ENCODE results near the gene SPEN. TPM values are rescaled to one million over a fixed set of nuclear protein-coding genes. Genes with fewer than 3 reads are reported as not detected.

Gene SPEN
- polyA plus RNA-seq, 1 donor from 2014 or later: 7.1 TPM

GRCh38 chr1:15833842-15834405 lies 13.6 kb upstream of the SPEN start:
- H3F3A ChIP-seq (ENCODE audit: insufficient read depth, low read length, poor library complexity, severe bottlenecking): no peaks in the 10 kb centered on the region
- H3K9me3 ChIP-seq (ENCODE audit: low read length): no peaks in the 10 kb centered on the region
- peak overlapping the region; percentile 67 for H2AFZ ChIP-seq (ENCODE audit: low read depth, low read length)
- H3K79me2 ChIP-seq (replicated peaks; ENCODE audit: insufficient read depth, low read length): peaks cover 21% of the 10 kb centered on the region
- H3K27me3 ChIP-seq (ENCODE audit: insufficient read depth, low read depth, low read length): no peaks in the 10 kb centered on the region
- no peaks in the 10 kb centered on the region for H4K20me1 ChIP-seq (ENCODE audit: insufficient read depth)
- H3K4me2 ChIP-seq (ENCODE audit: low read length): peak overlapping the region; percentile 95
- H3K9ac ChIP-seq (ENCODE audit: low read length): peak overlapping the region; percentile 100
- no peaks in the 10 kb centered on the region for H3K9me2 ChIP-seq (ENCODE audit: insufficient read depth, low read length)
- peak overlapping the region; percentile 100 for H3K27ac ChIP-seq (ENCODE audit: low read length)
- peak overlapping the region; percentile 80 for H3K4me3 ChIP-seq (ENCODE audit: low read length)
- no peaks in the 10 kb centered on the region for H3K36me3 ChIP-seq (ENCODE audit: insufficient read depth, low read length)
- TF ChIP-seq EP300 (conservative IDR thresholded peaks at IDR 0.05; ENCODE audit: poor library complexity, severe bottlenecking) (no peak), POLR2AphosphoS5 (IDR thresholded peaks at IDR 0.05) (no peak), TAF1 (IDR thresholded peaks at IDR 0.05; ENCODE audit: low read depth) (no peak), EZH2 (IDR thresholded peaks at IDR 0.05; ENCODE audit: borderline replicate concordance, insufficient read depth, low read length, poor library complexity, severe bottlenecking) (no peak), CTCF (IDR thresholded peaks at IDR 0.05; ENCODE audit: poor library complexity, severe bottlenecking) (no peak), RAD21 (conservative IDR thresholded peaks at IDR 0.05) (no peak), MXI1 (conservative IDR thresholded peaks at IDR 0.05; ENCODE audit: poor library complexity, severe bottlenecking) (no peak), SMC3 (conservative IDR thresholded peaks at IDR 0.05; ENCODE audit: poor library complexity) (no peak), REST (IDR thresholded peaks at IDR 0.05; ENCODE audit: borderline replicate concordance) (no peak)

DNA sequence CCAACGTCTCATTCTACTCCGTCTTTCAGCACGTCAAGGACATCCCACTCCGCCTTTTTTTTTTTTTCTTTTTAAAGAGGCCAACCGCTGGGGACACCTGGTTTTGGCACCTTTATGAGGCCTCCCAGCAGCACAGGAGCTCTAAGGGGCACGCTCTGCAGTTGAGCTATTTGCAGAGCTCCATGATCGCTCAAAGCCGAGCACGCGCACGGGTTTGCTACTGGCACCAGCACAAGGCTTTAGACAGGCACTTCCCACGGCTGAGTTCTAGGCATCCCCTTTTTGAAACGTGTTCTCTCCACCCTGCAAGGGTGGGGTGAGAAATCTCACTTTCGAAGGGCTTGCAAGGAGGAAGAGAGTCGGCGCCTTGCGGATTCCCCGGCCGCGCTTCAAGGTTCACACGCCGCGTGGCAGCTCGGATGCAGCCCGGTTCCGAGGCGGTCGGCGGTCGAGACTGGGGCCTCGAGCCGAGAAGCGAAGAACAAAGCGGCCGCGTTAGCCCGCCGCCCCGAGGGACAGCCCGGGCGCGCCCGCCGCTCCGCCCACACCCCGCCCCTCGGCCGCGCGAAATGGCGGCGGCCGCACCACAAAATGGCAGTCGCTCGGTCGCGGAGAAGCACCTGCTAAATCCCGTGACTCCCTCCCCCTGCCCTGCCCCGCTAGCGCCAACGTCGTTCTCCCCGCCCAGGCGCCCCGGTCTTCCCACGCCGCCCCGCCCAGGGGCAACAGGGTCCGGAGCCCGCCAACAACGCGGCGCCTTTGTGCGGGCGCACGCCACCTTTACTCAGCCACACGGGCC lies 12.9 kb upstream of the SPEN start:
- peak; percentile 39 for TF ChIP-seq RAD21 (conservative IDR thresholded peaks at IDR 0.05)
- TF ChIP-seq CTCF (IDR thresholded peaks at IDR 0.05; ENCODE audit: poor library complexity, severe bottlenecking): peak; percentile 32
- peak; percentile 86 for TF ChIP-seq POLR2AphosphoS5 (IDR thresholded peaks at IDR 0.05)
- TF ChIP-seq REST (IDR thresholded peaks at IDR 0.05; ENCODE audit: borderline replicate concordance): peak; percentile 67
- TF ChIP-seq SMC3 (conservative IDR thresholded peaks at IDR 0.05; ENCODE audit: poor library complexity): peak; percentile 54
- TF ChIP-seq TAF1 (IDR thresholded peaks at IDR 0.05; ENCODE audit: low read depth): peak; percentile 78
- TF ChIP-seq EZH2 (IDR thresholded peaks at IDR 0.05; ENCODE audit: borderline replicate concordance, insufficient read depth, low read length, poor library complexity, severe bottlenecking): no peak
- peak; percentile 82 for TF ChIP-seq MXI1 (conservative IDR thresholded peaks at IDR 0.05; ENCODE audit: poor library complexity, severe bottlenecking)
- TF ChIP-seq EP300 (conservative IDR thresholded peaks at IDR 0.05; ENCODE audit: poor library complexity, severe bottlenecking): peak; percentile 65
- Histone ChIP-seq H2AFZ (ENCODE audit: low read depth, low read length) (peak overlapping the region; percentile 30), H3K9me2 (ENCODE audit: insufficient read depth, low read length) (no peaks in the 10 kb centered on the region), H4K20me1 (ENCODE audit: insufficient read depth) (no peaks in the 10 kb centered on the region), H3K4me3 (ENCODE audit: low read length) (peak overlapping the region; percentile 80), H3K4me2 (ENCODE audit: low read length) (peak overlapping the region; percentile 86), H3K36me3 (ENCODE audit: insufficient read depth, low read length) (no peaks in the 10 kb centered on the region), H3K79me2 (replicated peaks; ENCODE audit: insufficient read depth, low read length) (peaks cover 21% of the 10 kb centered on the region), H3K9me3 (ENCODE audit: low read length) (no peaks in the 10 kb centered on the region), H3K27me3 (ENCODE audit: insufficient read depth, low read depth, low read length) (no peaks in the 10 kb centered on the region), H3K9ac (ENCODE audit: low read length) (peak overlapping the region; percentile 100), H3F3A (ENCODE audit: insufficient read depth, low read length, poor library complexity, severe bottlenecking) (no peaks in the 10 kb centered on the region), H3K27ac (ENCODE audit: low read length) (peak overlapping the region; percentile 100)

All from neural cell (in vitro differentiated cells).